ENCODE measurements around the gene PDE4D.
"Not testable (repeated sequence)": the region's sequence is repeated elsewhere in the genome, so short reads cannot be mapped to it uniquely, and the experiment has no call there.

Gene PDE4D

GRCh38 chr5:59090323-59090722 is 803.2 kb downstream of the PDE4D start:
- no peak for DNase-seq

GRCh38 chr5:59089767-59090166 is 803.8 kb downstream of the PDE4D start:
- no peak for DNase-seq

- no peak for DNase-seq
Observed at GRCh38 chr5:59088546-59088945, 805.0 kb downstream of the PDE4D start.

GRCh38 chr5:59086024-59086423 is 807.5 kb downstream of the PDE4D start:
- DNase-seq, result no peak

- DNase-seq, result no peak
Observed at GRCh38 chr5:59081693-59082092, 811.8 kb downstream of the PDE4D start.

GRCh38 chr5:59079622-59080620 is 813.6 kb downstream of the PDE4D start:
- DNase-seq, result no peak

- no peak for DNase-seq
Observed at GRCh38 chr5:59071755-59072549, 821.6 kb downstream of the PDE4D start.

- DNase-seq, result no peak
Observed at GRCh38 chr5:59069438-59070079, 824.0 kb downstream of the PDE4D start.

- DNase-seq, result no peak
Observed at GRCh38 chr5:59067956-59068656, 825.4 kb downstream of the PDE4D start.

GRCh38 chr5:59066367-59067163 is 827.0 kb downstream of the PDE4D start:
- DNase-seq, result no peak

GRCh38 chr5:59065554-59065953 is 828.0 kb downstream of the PDE4D start:
- no peak for DNase-seq

- no peak for DNase-seq
Observed at GRCh38 chr5:59064293-59064692, 829.2 kb downstream of the PDE4D start.

- no peak for DNase-seq
Observed at GRCh38 chr5:59062986-59063683, 830.4 kb downstream of the PDE4D start.

GRCh38 chr5:59061377-59061776 is 832.1 kb downstream of the PDE4D start:
- no peak for DNase-seq

- DNase-seq, result no peak
Observed at GRCh38 chr5:59058969-59059687, 834.4 kb downstream of the PDE4D start.

- DNase-seq, result no peak
Observed at GRCh38 chr5:59058237-59058636, 835.3 kb downstream of the PDE4D start.

GRCh38 chr5:59056599-59056998 is 836.9 kb downstream of the PDE4D start:
- DNase-seq, result not testable (repeated sequence)

- no peak for DNase-seq
Observed at GRCh38 chr5:59055745-59056448, 837.6 kb downstream of the PDE4D start.

- DNase-seq, result no peak
Observed at GRCh38 chr5:59054963-59055528, 838.5 kb downstream of the PDE4D start.
